ENCODE measurements around the gene UBAP1. TPM values are rescaled to one million over a fixed set of nuclear protein-coding genes. Genes with fewer than 3 reads are reported as not detected.

The UBAP1 gene
- total RNA-seq, 6 experiments from 2014 or later = 36.7 to 43.9 (median 41.4) TPM

DNA sequence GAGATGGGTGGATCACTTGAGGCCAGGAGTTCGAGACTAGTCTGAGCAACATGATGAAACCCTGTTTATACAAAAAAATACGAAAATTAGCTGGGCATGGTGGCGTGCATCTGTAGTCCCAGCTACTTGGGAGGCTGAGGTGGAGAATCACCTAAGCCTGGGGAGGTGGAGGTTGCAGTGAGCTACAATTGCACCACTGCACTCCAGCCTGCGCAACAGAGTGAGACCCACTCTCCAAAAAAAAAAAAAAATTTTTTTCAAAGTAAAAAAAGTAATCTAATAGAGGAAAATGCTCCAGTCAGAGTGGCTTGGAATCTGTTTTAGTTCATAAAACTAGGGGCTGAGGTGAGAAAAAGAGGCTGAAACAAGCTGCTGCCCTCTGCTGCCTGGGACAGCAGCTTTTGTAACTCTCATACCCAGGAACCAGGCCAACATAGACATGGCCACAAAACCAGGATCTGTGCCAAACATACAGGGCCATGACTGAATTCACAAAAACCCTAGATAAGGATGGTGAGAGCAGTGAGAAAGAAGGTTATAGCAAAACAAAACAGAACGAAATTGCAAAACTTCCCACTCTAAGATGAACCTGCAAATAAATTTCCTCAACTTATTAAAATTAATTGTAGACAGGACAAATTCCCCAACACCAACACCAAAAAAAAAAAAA is 39.2 kb upstream of the UBAP1 start:
- Mint-ChIP-seq H3K4me3 (no peak overlapping the region), H3K9me3 (no peaks in the 10 kb centered on the region), H3K36me3 (ENCODE audit: low read depth) (no peaks in the 10 kb centered on the region), H3K27me3 (ENCODE audit: insufficient read depth) (peaks cover 5% of the 10 kb centered on the region), H3K27ac (no peak overlapping the region), H3K4me1 (ENCODE audit: low read depth) (peaks cover 10% of the 10 kb centered on the region)
- TF ChIP-seq, protein P1, sequence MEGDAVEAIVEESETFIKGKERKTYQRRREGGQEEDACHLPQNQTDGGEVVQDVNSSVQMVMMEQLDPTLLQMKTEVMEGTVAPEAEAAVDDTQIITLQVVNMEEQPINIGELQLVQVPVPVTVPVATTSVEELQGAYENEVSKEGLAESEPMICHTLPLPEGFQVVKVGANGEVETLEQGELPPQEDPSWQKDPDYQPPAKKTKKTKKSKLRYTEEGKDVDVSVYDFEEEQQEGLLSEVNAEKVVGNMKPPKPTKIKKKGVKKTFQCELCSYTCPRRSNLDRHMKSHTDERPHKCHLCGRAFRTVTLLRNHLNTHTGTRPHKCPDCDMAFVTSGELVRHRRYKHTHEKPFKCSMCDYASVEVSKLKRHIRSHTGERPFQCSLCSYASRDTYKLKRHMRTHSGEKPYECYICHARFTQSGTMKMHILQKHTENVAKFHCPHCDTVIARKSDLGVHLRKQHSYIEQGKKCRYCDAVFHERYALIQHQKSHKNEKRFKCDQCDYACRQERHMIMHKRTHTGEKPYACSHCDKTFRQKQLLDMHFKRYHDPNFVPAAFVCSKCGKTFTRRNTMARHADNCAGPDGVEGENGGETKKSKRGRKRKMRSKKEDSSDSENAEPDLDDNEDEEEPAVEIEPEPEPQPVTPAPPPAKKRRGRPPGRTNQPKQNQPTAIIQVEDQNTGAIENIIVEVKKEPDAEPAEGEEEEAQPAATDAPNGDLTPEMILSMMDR (IDR thresholded peaks at IDR 0.05) = peak; percentile 60
- peak; percentile 89 for DNase-seq

DNA sequence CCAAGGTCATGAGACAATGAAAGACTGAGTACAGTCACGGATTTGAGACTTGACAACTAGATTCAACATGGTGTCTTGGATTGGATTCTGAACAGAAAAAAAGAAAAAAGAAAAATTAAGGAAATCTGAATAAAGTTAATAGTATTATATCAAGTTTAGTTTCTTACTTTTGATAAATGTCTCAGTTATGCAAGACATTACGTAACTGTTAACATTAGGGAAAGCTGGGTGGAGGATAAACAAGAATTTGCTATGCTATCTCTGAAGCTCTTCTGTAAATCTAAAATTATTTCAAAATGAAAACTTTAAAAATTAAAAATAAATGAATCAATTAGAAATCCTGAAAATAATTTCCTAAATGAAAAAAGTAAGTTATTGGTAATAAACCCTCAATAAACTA is 38.0 kb upstream of the UBAP1 start:
- TF ChIP-seq, protein P1 (IDR thresholded peaks at IDR 0.05) = no peak
- no peak overlapping the region for H3K4me3 Mint-ChIP-seq
- no peak overlapping the region for H3K27ac Mint-ChIP-seq
- H3K4me1 Mint-ChIP-seq (ENCODE audit: low read depth) = peaks cover 17% of the 10 kb centered on the region
- peaks cover 10% of the 10 kb centered on the region for H3K27me3 Mint-ChIP-seq (ENCODE audit: insufficient read depth)
- no peaks in the 10 kb centered on the region for H3K9me3 Mint-ChIP-seq
- DNase-seq = no peak
- H3K36me3 Mint-ChIP-seq (ENCODE audit: low read depth) = no peaks in the 10 kb centered on the region

DNA sequence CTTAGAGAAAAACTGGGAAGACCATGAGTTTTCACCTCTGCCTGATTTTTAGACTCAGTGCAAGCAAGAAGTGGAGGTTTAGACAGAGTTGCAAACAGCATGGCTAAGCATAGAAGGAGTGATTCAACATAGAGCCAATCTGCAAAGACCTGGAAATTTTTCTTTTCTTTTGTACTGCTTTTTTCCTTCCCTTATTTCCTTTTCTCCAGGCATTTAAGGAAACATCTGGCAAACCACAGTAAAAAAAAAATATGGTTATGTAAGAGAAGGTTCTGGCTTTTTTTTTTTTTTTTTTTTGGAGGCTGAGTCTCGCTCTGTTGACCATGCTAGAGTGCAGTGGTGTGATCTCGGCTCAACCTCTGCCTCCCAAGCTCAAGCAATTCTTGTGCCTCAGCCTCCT is 35.7 kb upstream of the UBAP1 start:
- Mint-ChIP-seq H3K4me1 (ENCODE audit: low read depth) (peaks cover 17% of the 10 kb centered on the region), H3K4me3 (no peak overlapping the region)
- DNase-seq = no peak

DNA sequence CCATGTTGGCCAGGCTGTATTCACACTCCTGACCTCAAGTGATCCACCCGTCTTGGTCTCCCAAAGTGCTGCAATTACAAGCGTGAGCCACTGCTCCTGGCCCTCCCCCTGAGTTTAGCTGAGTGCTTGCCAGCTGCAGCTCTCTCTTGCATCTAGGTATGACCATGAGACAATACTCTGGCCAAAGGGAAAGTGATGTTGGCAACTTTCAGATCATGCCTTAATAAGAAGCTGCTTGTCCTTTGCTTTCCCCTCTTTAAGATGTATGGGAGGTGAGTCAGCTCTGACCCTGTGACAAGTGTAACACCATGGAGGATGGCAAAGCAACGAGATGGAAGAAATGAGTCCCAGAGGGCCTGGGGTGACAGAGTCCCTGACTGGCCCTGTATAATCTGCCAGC is 33.7 kb upstream of the UBAP1 start:
- Mint-ChIP-seq H3K36me3 (ENCODE audit: low read depth) (no peaks in the 10 kb centered on the region), H3K9me3 (no peaks in the 10 kb centered on the region), H3K27ac (no peak overlapping the region), H3K4me1 (ENCODE audit: low read depth) (peaks cover 10% of the 10 kb centered on the region), H3K27me3 (ENCODE audit: insufficient read depth) (peaks cover 13% of the 10 kb centered on the region), H3K4me3 (no peak overlapping the region)
- no peak for DNase-seq
- TF ChIP-seq, protein P1 (IDR thresholded peaks at IDR 0.05) = no peak

More for the DNA sequence above, 35.7 kb upstream of the UBAP1 start:
- Mint-ChIP-seq H3K27me3 (ENCODE audit: insufficient read depth) (peaks cover 10% of the 10 kb centered on the region), H3K9me3 (no peaks in the 10 kb centered on the region), H3K27ac (no peak overlapping the region), H3K36me3 (ENCODE audit: low read depth) (no peaks in the 10 kb centered on the region)
- TF ChIP-seq, protein P1 (IDR thresholded peaks at IDR 0.05) = no peak

DNA sequence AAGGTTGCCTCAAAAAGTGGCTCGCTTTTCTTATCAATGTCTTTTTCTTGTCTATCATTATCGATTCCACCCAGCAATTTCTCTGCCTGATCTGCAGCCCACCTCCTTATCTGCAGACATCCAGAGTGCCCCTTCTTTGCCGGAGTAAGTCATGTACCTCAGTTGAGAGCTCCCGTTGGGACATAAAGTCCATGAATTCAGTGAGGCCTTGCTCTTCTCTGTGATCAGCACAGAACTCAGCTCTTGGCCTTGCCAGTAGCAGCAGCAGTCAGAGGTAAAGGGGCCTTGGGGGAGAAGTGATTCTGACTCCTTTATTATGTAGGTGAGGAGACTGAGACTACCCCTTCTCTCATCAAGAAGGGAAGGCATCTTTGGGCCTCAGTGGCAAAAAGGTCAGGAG is 27.4 kb upstream of the UBAP1 start:
- no peaks in the 10 kb centered on the region for H3K9me3 Mint-ChIP-seq
- H3K4me1 Mint-ChIP-seq (ENCODE audit: low read depth) = no peaks in the 10 kb centered on the region
- H3K36me3 Mint-ChIP-seq (ENCODE audit: low read depth) = no peaks in the 10 kb centered on the region
- H3K27me3 Mint-ChIP-seq (ENCODE audit: insufficient read depth) = peaks cover 5% of the 10 kb centered on the region
- TF ChIP-seq, protein P1 (IDR thresholded peaks at IDR 0.05) = no peak
- H3K27ac Mint-ChIP-seq = no peak overlapping the region
- H3K4me3 Mint-ChIP-seq = no peak overlapping the region
- no peak for DNase-seq

Measured in HFFc6 (cell line).